WI38 (cell line): ENCODE measurements around the gene ROR1.

Source experiments
- H3K4me3 ChIP-seq: 2 replicates; pipeline ENCODE4 v1.5.1; 2011; ENCODE audit warnings: low read depth, mild to moderate bottlenecking, control low read depth, low read length
- CTCF ChIP-seq: IDR thresholded peaks from 2 replicates; pipeline ENCODE4 v1.5.1; 2012; ENCODE audit warnings: low read depth, mild to moderate bottlenecking, control low read depth, low read length

Gene ROR1

GRCh38 chr1:63866084-63866483 lies 92.3 kb downstream of the ROR1 start:
- no peak overlapping the region for H3K4me3 ChIP-seq
- no peak for TF ChIP-seq CTCF

GRCh38 chr1:63867429-63868176 lies 93.8 kb downstream of the ROR1 start:
- no peak overlapping the region for H3K4me3 ChIP-seq
- TF ChIP-seq CTCF, result no peak

- no peak for TF ChIP-seq CTCF
- H3K4me3 ChIP-seq, result no peak overlapping the region
These were observed 94.5 kb downstream of the ROR1 start for GRCh38 chr1:63868268-63868781.

- H3K4me3 ChIP-seq, result no peak overlapping the region
- no peak for TF ChIP-seq CTCF
These were observed 96.3 kb downstream of the ROR1 start for GRCh38 chr1:63870152-63870551.

GRCh38 chr1:63871463-63871862 lies 97.6 kb downstream of the ROR1 start:
- H3K4me3 ChIP-seq, result no peak overlapping the region
- no peak for TF ChIP-seq CTCF

DNA sequence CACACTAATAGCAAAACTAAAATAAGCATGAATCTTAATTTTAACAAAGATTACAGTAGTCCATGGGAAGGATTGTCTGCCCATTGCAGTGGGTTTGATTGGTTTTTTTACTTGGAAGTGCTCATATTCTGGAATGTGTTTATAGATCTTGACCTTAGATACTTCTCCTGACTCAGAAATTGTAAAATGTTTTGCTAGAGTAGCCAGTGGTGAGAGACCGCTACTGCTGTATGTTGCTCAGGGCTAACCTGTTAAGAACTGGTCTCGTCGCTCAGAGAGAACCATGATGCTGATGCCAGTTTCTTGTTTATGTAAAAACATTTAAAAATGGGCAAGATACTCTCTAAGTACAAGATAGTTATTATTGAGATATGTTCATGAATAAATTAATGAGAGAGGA lies 99.9 kb downstream of the ROR1 start:
- no peak for TF ChIP-seq CTCF
- H3K4me3 ChIP-seq, result no peak overlapping the region

DNA sequence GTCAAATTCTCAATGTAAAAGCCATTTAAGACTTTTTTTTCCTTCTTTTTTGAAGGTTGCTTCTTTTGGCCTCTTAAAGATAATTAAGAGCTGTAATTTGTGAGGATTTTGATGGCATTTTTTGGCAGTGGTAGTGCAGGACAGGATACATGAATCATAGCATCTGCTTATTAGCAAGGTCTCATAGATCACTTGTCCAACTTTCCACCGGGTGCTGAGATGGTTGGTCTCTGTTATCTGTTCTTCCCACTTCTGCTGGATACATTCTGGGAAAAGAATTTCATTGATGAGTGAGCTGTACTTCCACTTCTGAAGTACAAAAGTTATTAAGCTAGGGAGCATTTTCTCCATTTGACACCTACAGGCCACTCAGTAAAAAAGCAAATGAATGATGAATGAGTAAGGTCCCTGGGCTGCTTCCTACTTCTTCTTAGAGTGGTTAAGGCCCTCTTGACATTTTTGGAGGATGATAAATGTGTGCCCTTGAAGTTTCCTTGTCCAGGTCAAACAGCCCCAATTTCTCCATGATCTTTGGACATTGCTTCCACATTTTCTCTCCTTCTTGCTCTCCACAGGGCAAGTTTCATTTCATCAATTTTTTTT lies 100.6 kb downstream of the ROR1 start:
- TF ChIP-seq CTCF, result no peak
- no peak overlapping the region for H3K4me3 ChIP-seq
